Activated CD4-positive, CD25-positive, alpha-beta regulatory T cell treated with anti-CD3 and anti-CD28 coated beads, Interleukin-2, amount 50 U/mL, for 24 hours (primary cell): ENCODE measurements around the gene LIPG.
"Not testable (repeated sequence)": the region's sequence is repeated elsewhere in the genome, so short reads cannot be mapped to it uniquely, and the experiment has no call there.

Experiments used
- ATAC-seq, 2 donors: fragments of 150-1000 bp; cut with Tn5 transposase; one replicate each; pipeline ENCODE4 v1.10.0; 2021; ENCODE audit warnings: mild to moderate bottlenecking in 1 of 2, moderate library complexity in 1 of 2

Gene LIPG

GRCh38 chr18:49546719-49547273, 15.1 kb upstream of the LIPG start:
- ATAC-seq, result no peak

GRCh38 chr18:49547701-49548100, 14.2 kb upstream of the LIPG start:
- ATAC-seq, result no peak

- no peak for ATAC-seq
Observed at GRCh38 chr18:49548229-49548636, 13.6 kb upstream of the LIPG start.

- no peak for ATAC-seq
Observed at GRCh38 chr18:49550621-49551339, 11.1 kb upstream of the LIPG start.

- ATAC-seq, result no peak
Observed at GRCh38 chr18:49553003-49553402, 8.9 kb upstream of the LIPG start.

GRCh38 chr18:49555641-49556040, 6.2 kb upstream of the LIPG start:
- no peak for ATAC-seq

GRCh38 chr18:49558356-49558755, 3.5 kb upstream of the LIPG start:
- no peak for ATAC-seq

GRCh38 chr18:49559326-49559931, 2.4 kb upstream of the LIPG start:
- ATAC-seq, result not testable (repeated sequence)

GRCh38 chr18:49560277-49560623, 1.6 kb upstream of the LIPG start:
- ATAC-seq, result no peak

- ATAC-seq, result no peak
Observed at GRCh38 chr18:49560624-49561288, 1.1 kb upstream of the LIPG start.

- ATAC-seq, result no peak
Observed at GRCh38 chr18:49562481-49563129, 748 bp downstream of the LIPG start.

- ATAC-seq, result no peak
Observed at GRCh38 chr18:49563130-49563540, 1.3 kb downstream of the LIPG start.

- ATAC-seq, result no peak
Observed at GRCh38 chr18:49563701-49564517, 2.1 kb downstream of the LIPG start.

GRCh38 chr18:49564518-49564834, 2.6 kb downstream of the LIPG start:
- no peak for ATAC-seq

- ATAC-seq, result no peak
Observed at GRCh38 chr18:49565101-49565500, 3.2 kb downstream of the LIPG start.

- no peak for ATAC-seq
Observed at GRCh38 chr18:49565612-49566011, 3.8 kb downstream of the LIPG start.

- no peak for ATAC-seq
Observed at GRCh38 chr18:49566217-49566770, 4.4 kb downstream of the LIPG start.

- no peak for ATAC-seq
Observed at GRCh38 chr18:49566985-49567384, 5.1 kb downstream of the LIPG start.

- ATAC-seq, result no peak
Observed at GRCh38 chr18:49569724-49570123, 7.9 kb downstream of the LIPG start.

- no peak for ATAC-seq
Observed at GRCh38 chr18:49570836-49571235, 9.0 kb downstream of the LIPG start.

- no peak for ATAC-seq
Observed at GRCh38 chr18:49572611-49573345, 10.9 kb downstream of the LIPG start.

GRCh38 chr18:49573835-49574234, 12.0 kb downstream of the LIPG start:
- no peak for ATAC-seq
